ENCODE measurements around the gene SPINT4. TPM values are rescaled to one million over a fixed set of nuclear protein-coding genes. Genes with fewer than 3 reads are reported as not detected.
"Not testable (repeated sequence)": the region's sequence is repeated elsewhere in the genome, so short reads cannot be mapped to it uniquely, and the experiment has no call there.

The SPINT4 gene
- polyA plus RNA-seq (2013, experiment 1 of 2) = not detected
- not detected for polyA plus RNA-seq (2013, experiment 2 of 2)

GRCh38 chr20:45722047-45722446 lies at the start of gene SPINT4:
Gene SPINT4, plus strand, starts transcription at chr20:45722347. Its CDS starts 21 bp downstream, at chr20:45722368.
- Histone ChIP-seq H3K27ac (ENCODE audit: low read depth, low read length, severe bottlenecking) (no peak within 1 kb of the TSS), H3K9me3 (ENCODE audit: control insufficient read depth, low read length) (no peaks in the 10 kb centered on the region), H3K36me3 (ENCODE audit: control insufficient read depth, insufficient read depth, low read length) (no peaks in the 10 kb centered on the region), H3K4me1 (ENCODE audit: control insufficient read depth, insufficient read depth, low read length, poor library complexity, severe bottlenecking) (no peaks in the 10 kb centered on the region), H3K4me3 (ENCODE audit: extremely low read depth, insufficient read depth, low read length, poor library complexity, severe bottlenecking) (no peak within 1 kb of the TSS)
- WGBS, 2 experiments (ENCODE audit: insufficient coverage in 2 of 2) = 67% methylated on average over 1 of the region's 1 CpG; no CpG with 5 or more reads in 1 of the 2 experiments

- Histone ChIP-seq H3K4me1 (ENCODE audit: control insufficient read depth, insufficient read depth, low read length, poor library complexity, severe bottlenecking) (no peaks in the 10 kb centered on the region), H3K4me3 (ENCODE audit: extremely low read depth, insufficient read depth, low read length, poor library complexity, severe bottlenecking) (no peak overlapping the region), H3K9me3 (ENCODE audit: control insufficient read depth, low read length) (no peaks in the 10 kb centered on the region), H3K27ac (ENCODE audit: low read depth, low read length, severe bottlenecking) (no peak overlapping the region), H3K36me3 (ENCODE audit: control insufficient read depth, insufficient read depth, low read length) (no peaks in the 10 kb centered on the region)
Observed at GRCh38 chr20:45672765-45673164, 49.4 kb upstream of the SPINT4 start.

GRCh38 chr20:45679650-45680049 lies 42.5 kb upstream of the SPINT4 start:
- Histone ChIP-seq H3K4me3 (ENCODE audit: extremely low read depth, insufficient read depth, low read length, poor library complexity, severe bottlenecking) (no peak overlapping the region), H3K36me3 (ENCODE audit: control insufficient read depth, insufficient read depth, low read length) (no peaks in the 10 kb centered on the region), H3K4me1 (ENCODE audit: control insufficient read depth, insufficient read depth, low read length, poor library complexity, severe bottlenecking) (no peaks in the 10 kb centered on the region), H3K27ac (ENCODE audit: low read depth, low read length, severe bottlenecking) (no peak overlapping the region), H3K9me3 (ENCODE audit: control insufficient read depth, low read length) (peaks cover 16% of the 10 kb centered on the region)

GRCh38 chr20:45685896-45686295 lies 36.3 kb upstream of the SPINT4 start:
- 78 to 80% methylated on average over 1 to 3 of the region's 3 CpGs for WGBS, 2 experiments (ENCODE audit: insufficient coverage in 2 of 2)
- no peak overlapping the region for H3K27ac ChIP-seq (ENCODE audit: low read depth, low read length, severe bottlenecking)

GRCh38 chr20:45693346-45693745 lies 28.8 kb upstream of the SPINT4 start:
- H3K9me3 ChIP-seq (ENCODE audit: control insufficient read depth, low read length); H3K36me3 ChIP-seq (ENCODE audit: control insufficient read depth, insufficient read depth, low read length); H3K4me1 ChIP-seq (ENCODE audit: control insufficient read depth, insufficient read depth, low read length, poor library complexity, severe bottlenecking); H3K27ac ChIP-seq (ENCODE audit: low read depth, low read length, severe bottlenecking); H3K4me3 ChIP-seq (ENCODE audit: extremely low read depth, insufficient read depth, low read length, poor library complexity, severe bottlenecking): not testable (repeated sequence)
- 91 to 94% methylated on average over 11 of the region's 12 CpGs for WGBS, 2 experiments (ENCODE audit: insufficient coverage in 2 of 2)

More at GRCh38 chr20:45685896-45686295, 36.3 kb upstream of the SPINT4 start:
- H3K36me3 ChIP-seq (ENCODE audit: control insufficient read depth, insufficient read depth, low read length) = no peaks in the 10 kb centered on the region
- H3K4me1 ChIP-seq (ENCODE audit: control insufficient read depth, insufficient read depth, low read length, poor library complexity, severe bottlenecking) = no peaks in the 10 kb centered on the region
- H3K9me3 ChIP-seq (ENCODE audit: control insufficient read depth, low read length) = no peaks in the 10 kb centered on the region
- no peak overlapping the region for H3K4me3 ChIP-seq (ENCODE audit: extremely low read depth, insufficient read depth, low read length, poor library complexity, severe bottlenecking)

- WGBS, 2 experiments (ENCODE audit: insufficient coverage in 2 of 2) = 80% methylated on average over 1 of the region's 2 CpGs; no CpG with 5 or more reads in 1 of the 2 experiments
Observed at GRCh38 chr20:45695496-45695895, 26.7 kb upstream of the SPINT4 start.

GRCh38 chr20:45701104-45701503 lies 21.0 kb upstream of the SPINT4 start:
- Histone ChIP-seq H3K27ac (ENCODE audit: low read depth, low read length, severe bottlenecking) (no peak overlapping the region), H3K4me1 (ENCODE audit: control insufficient read depth, insufficient read depth, low read length, poor library complexity, severe bottlenecking) (no peaks in the 10 kb centered on the region), H3K4me3 (ENCODE audit: extremely low read depth, insufficient read depth, low read length, poor library complexity, severe bottlenecking) (no peak overlapping the region), H3K36me3 (ENCODE audit: control insufficient read depth, insufficient read depth, low read length) (no peaks in the 10 kb centered on the region), H3K9me3 (ENCODE audit: control insufficient read depth, low read length) (no peaks in the 10 kb centered on the region)
- WGBS, 2 experiments (ENCODE audit: insufficient coverage in 2 of 2) = 92 to 100% methylated on average over 2 of the region's 4 CpGs

More at GRCh38 chr20:45695496-45695895, 26.7 kb upstream of the SPINT4 start:
- H3K4me1 ChIP-seq (ENCODE audit: control insufficient read depth, insufficient read depth, low read length, poor library complexity, severe bottlenecking) = no peaks in the 10 kb centered on the region
- no peaks in the 10 kb centered on the region for H3K9me3 ChIP-seq (ENCODE audit: control insufficient read depth, low read length)
- H3K4me3 ChIP-seq (ENCODE audit: extremely low read depth, insufficient read depth, low read length, poor library complexity, severe bottlenecking) = no peak overlapping the region
- no peak overlapping the region for H3K27ac ChIP-seq (ENCODE audit: low read depth, low read length, severe bottlenecking)
- no peaks in the 10 kb centered on the region for H3K36me3 ChIP-seq (ENCODE audit: control insufficient read depth, insufficient read depth, low read length)

- H3K27ac ChIP-seq (ENCODE audit: low read depth, low read length, severe bottlenecking) = no peak within 1 kb of the TSS
- H3K36me3 ChIP-seq (ENCODE audit: control insufficient read depth, insufficient read depth, low read length) = no peaks in the 10 kb centered on the region
- H3K4me3 ChIP-seq (ENCODE audit: extremely low read depth, insufficient read depth, low read length, poor library complexity, severe bottlenecking) = no peak within 1 kb of the TSS
- no peaks in the 10 kb centered on the region for H3K9me3 ChIP-seq (ENCODE audit: control insufficient read depth, low read length)
- WGBS, 2 experiments (ENCODE audit: insufficient coverage in 2 of 2) = 75 to 84% methylated on average over 1 to 4 of the region's 4 CpGs
- H3K4me1 ChIP-seq (ENCODE audit: control insufficient read depth, insufficient read depth, low read length, poor library complexity, severe bottlenecking) = no peaks in the 10 kb centered on the region
Observed at GRCh38 chr20:45701873-45702272, 20.3 kb upstream of the SPINT4 start, which contains the start of gene WFDC13. Gene WFDC13, plus strand, starts transcription at chr20:45702038. Its CDS starts 86 bp downstream, at chr20:45702124.

- 89% methylated on average over 1 of the region's 1 CpG; no CpG with 5 or more reads in 1 of the 2 experiments for WGBS, 2 experiments (ENCODE audit: insufficient coverage in 2 of 2)
- no peaks in the 10 kb centered on the region for H3K9me3 ChIP-seq (ENCODE audit: control insufficient read depth, low read length)
- no peaks in the 10 kb centered on the region for H3K36me3 ChIP-seq (ENCODE audit: control insufficient read depth, insufficient read depth, low read length)
- no peak within 1 kb of the TSS for H3K27ac ChIP-seq (ENCODE audit: low read depth, low read length, severe bottlenecking)
- H3K4me1 ChIP-seq (ENCODE audit: control insufficient read depth, insufficient read depth, low read length, poor library complexity, severe bottlenecking) = no peaks in the 10 kb centered on the region
- no peak within 1 kb of the TSS for H3K4me3 ChIP-seq (ENCODE audit: extremely low read depth, insufficient read depth, low read length, poor library complexity, severe bottlenecking)
Observed at GRCh38 chr20:45704969-45705637, 17.0 kb upstream of the SPINT4 start, which contains the start of gene WFDC10B. Gene WFDC10B, minus strand, starts transcription at chr20:45705019. Its CDS starts 19,027 bp downstream, at chr20:45685992.

- not testable (repeated sequence) for H3K27ac ChIP-seq (ENCODE audit: low read depth, low read length, severe bottlenecking); H3K36me3 ChIP-seq (ENCODE audit: control insufficient read depth, insufficient read depth, low read length); H3K9me3 ChIP-seq (ENCODE audit: control insufficient read depth, low read length); H3K4me1 ChIP-seq (ENCODE audit: control insufficient read depth, insufficient read depth, low read length, poor library complexity, severe bottlenecking); H3K4me3 ChIP-seq (ENCODE audit: extremely low read depth, insufficient read depth, low read length, poor library complexity, severe bottlenecking)
Observed at GRCh38 chr20:45716141-45716688, 5.9 kb upstream of the SPINT4 start.

- H3K4me1 ChIP-seq (ENCODE audit: control insufficient read depth, insufficient read depth, low read length, poor library complexity, severe bottlenecking) = no peaks in the 10 kb centered on the region
- no peak overlapping the region for H3K4me3 ChIP-seq (ENCODE audit: extremely low read depth, insufficient read depth, low read length, poor library complexity, severe bottlenecking)
- H3K36me3 ChIP-seq (ENCODE audit: control insufficient read depth, insufficient read depth, low read length) = no peaks in the 10 kb centered on the region
- H3K27ac ChIP-seq (ENCODE audit: low read depth, low read length, severe bottlenecking) = no peak overlapping the region
- H3K9me3 ChIP-seq (ENCODE audit: control insufficient read depth, low read length) = no peaks in the 10 kb centered on the region
Observed at GRCh38 chr20:45725134-45725533, 3.0 kb downstream of the SPINT4 start.
